ENCODE data around the gene XXYLT1. TPM values are rescaled to one million over a fixed set of nuclear protein-coding genes. Genes with fewer than 3 reads are reported as not detected.

The XXYLT1 gene
- total and polyA plus RNA-seq, 2 of the 8 experiments (the other 6 are each of a cell fraction or from before 2014, with no cell fraction given): 18.9 to 23.8 TPM

GRCh38 chr3:195150181-195151118 lies 120.5 kb downstream of the XXYLT1 start (continued):
- TF ChIP-seq FOSL1 (IDR thresholded peaks at IDR 0.05; ENCODE audit: insufficient read depth, low read depth, low read length) (no peak), GTF2F1 (IDR thresholded peaks at IDR 0.05; ENCODE audit: borderline replicate concordance, low read depth, low read length) (no peak), KDM4A (IDR thresholded peaks at IDR 0.05; ENCODE audit: low read depth, low read length, severe bottlenecking) (no peak), BRCA1 (IDR thresholded peaks at IDR 0.05; ENCODE audit: low read depth, low read length) (no peak), POLR2AphosphoS5 (IDR thresholded peaks at IDR 0.05; ENCODE audit: low read depth, low read length) (no peak; the same call in 1 of the 2 replicates), SRF (IDR thresholded peaks at IDR 0.05; ENCODE audit: low read depth, low read length) (no peak), EP300 (IDR thresholded peaks at IDR 0.05; ENCODE audit: borderline replicate concordance in 1 of 2, low read depth in 2 of 2, low read length in 2 of 2) (peak in 1 of 2 experiments; percentile 1; a peak in 1 of 3 replicates), PHF8 (conservative IDR thresholded peaks at IDR 0.05; ENCODE audit: low read depth, low read length) (no peak)
